GM12878 (cell line): ENCODE measurements around the gene CHRM4. TPM values are rescaled to one million over a fixed set of nuclear protein-coding genes. Genes with fewer than 3 reads are reported as not detected.
"Not testable (repeated sequence)": the region's sequence is repeated elsewhere in the genome, so short reads cannot be mapped to it uniquely, and the experiment has no call there.

Experiments
- ATAC-seq: fragments of 200-7000 bp; cut with Tn5 transposase; 3 replicates; pipeline ENCODE4 v1.9.1; 2020; ENCODE audit warnings: mild to moderate bottlenecking, moderate library complexity
- BruUV-seq: library from RNA; stranded (reverse); fragments of 400-500 nt; replicated peaks from 2 replicates; lab custom pipeline; 2021; lab: Mats Ljungman, UMichigan
- CTCF ChIA-PET: fragments of 300-600 bp; sonication (Branson Sonifier 250); formaldehyde crosslinking; extraction: SDS; loops from one replicate; lab custom pipeline; 2021; ENCODE audit warnings: inconsistent platforms; lab: Yijun Ruan, JAX
- POLR2A ChIA-PET: fragments of 350-600 bp; formaldehyde crosslinking; extraction: SDS; loops from one replicate; lab custom pipeline; 2021; ENCODE audit warnings: inconsistent platforms; lab: Charles Lee
- RAD21 ChIA-PET: fragments of 300-600 bp; sonication (Branson Sonifier 250); formaldehyde crosslinking; loops from one replicate; lab custom pipeline; 2023; ENCODE audit warnings: antibody characterized with exemption; ENCODE audit not compliant: unreplicated experiment; lab: Charles Lee
- SMC1A ChIA-PET: fragments of 300-600 bp; sonication (Branson Sonifier 250); formaldehyde crosslinking; loops from one replicate; lab custom pipeline; 2023; ENCODE audit not compliant: unreplicated experiment, uncharacterized antibody; lab: Charles Lee
- DNase-seq: peaks from one replicate; pipeline ENCODE4 v3.0.0-alpha.2; 2011; ENCODE audit warnings: low read depth, low spot score
- FAIRE-seq: peaks from 3 replicates; lab custom pipeline; 2011; peaks lifted over from hg19 to GRCh38; lab: Jason Lieb, UNC
- H2AFZ ChIP-seq: 2 replicates; pipeline ENCODE4 v1.6.0; 2011; ENCODE audit warnings: low read depth, low read length, control low read depth; ENCODE audit not compliant: control insufficient read depth
- H3K27ac ChIP-seq: 2 replicates; pipeline ENCODE4 v1.5.1; 2011; ENCODE audit warnings: control low read depth; ENCODE audit not compliant: control insufficient read depth, insufficient read depth
- H3K27me3 ChIP-seq, 2 experiments: replicated peaks in 1 of 2; 2 replicates each; pipeline versions ENCODE4 v1.6.0 to v1.6.1; 2011; ENCODE audit warnings: low read length in 1 of 2; ENCODE audit not compliant: control insufficient read depth in 2 of 2, insufficient read depth in 2 of 2
- H3K36me3 ChIP-seq, 2 experiments: 2 replicates each; pipeline ENCODE4 v1.5.1; 2011; ENCODE audit warnings: low read length in 1 of 2; ENCODE audit not compliant: control insufficient read depth in 2 of 2, insufficient read depth in 2 of 2
- H3K4me1 ChIP-seq: 2 replicates; pipeline ENCODE4 v1.6.1; 2011; ENCODE audit warnings: mild to moderate bottlenecking, low read length, moderate library complexity, mixed read lengths; ENCODE audit not compliant: control insufficient read depth, insufficient read depth
- H3K4me2 ChIP-seq: 2 replicates; pipeline ENCODE4 v1.6.0; 2011; ENCODE audit warnings: control low read depth; ENCODE audit not compliant: control insufficient read depth, insufficient read depth
- H3K4me3 ChIP-seq: fragments of 200-600 bp; sonication (generic); 2 replicates; pipeline ENCODE4 v1.5.1; 2016
- H3K79me2 ChIP-seq: 2 replicates; pipeline ENCODE4 v1.6.0; 2011; ENCODE audit warnings: low read length; ENCODE audit not compliant: control insufficient read depth, insufficient read depth
- H3K9ac ChIP-seq: 2 replicates; pipeline ENCODE4 v1.8.0; 2011; ENCODE audit warnings: low read length, control low read depth, mixed read lengths; ENCODE audit not compliant: control insufficient read depth, insufficient read depth
- H3K9me3 ChIP-seq: replicated peaks from 3 replicates; pipeline ENCODE4 v1.5.1; 2011; ENCODE audit warnings: mild to moderate bottlenecking, low read length; ENCODE audit not compliant: control insufficient read depth, insufficient read depth
- H4K20me1 ChIP-seq: 2 replicates; pipeline ENCODE4 v1.6.0; 2011; ENCODE audit not compliant: control insufficient read depth, insufficient read depth
- CREB1 ChIP-seq: IDR thresholded peaks from 2 replicates; pipeline ENCODE4 v1.6.1; 2012; ENCODE audit warnings: low read depth, mild to moderate bottlenecking, inconsistent platforms
- TCF3 ChIP-seq: IDR thresholded peaks from 2 replicates; pipeline ENCODE4 v1.6.1; 2012; ENCODE audit warnings: low read depth, mild to moderate bottlenecking, low read length, borderline replicate concordance; ENCODE audit not compliant: insufficient read depth
- ZNF24 ChIP-seq: fragments of 450-650 bp; IDR thresholded peaks from 2 replicates; pipeline ENCODE4 v1.6.1; 2017; ENCODE audit warnings: antibody characterized with exemption, mild to moderate bottlenecking
- WGBS: methylation state at CpG from one replicate; pipeline ENCODE4 v1.1.6; 2016; ENCODE audit warnings: low lambda C conversion rate; ENCODE audit not compliant: insufficient replicate concordance, insufficient coverage; ENCODE audit errors: missing lambda C conversion rate; 5-methylcytosine and 5-hydroxymethylcytosine counted together
- in situ Hi-C: fragments of 300-500 bp; cut with MboI; formaldehyde crosslinking; loops from 9 replicates; pipeline ENCODE4 v1.14.3; 2018; ENCODE audit warnings: mixed read lengths
- intact Hi-C: fragments of 100-400 bp; cut with micrococcal nuclease; formaldehyde crosslinking; loops from one replicate; pipeline ENCODE4 v1.14.2; 2022; ENCODE audit not compliant: unreplicated experiment
- polyA plus RNA-seq, 11 experiments: library from polyadenylated mRNA; depleted of rRNA in 4 of 11; unstranded in 6 of 11; stranded (reverse) in 5 of 11; fragments of >200 nt; fragmentation: Nextera tagmentation in 4 of 11; fragmentation: Illumina TruSeq in 1 of 11; extraction: Ambion mirVana in 4 of 11; extraction: Trizol in 1 of 11; gene quantifications; 1 replicate in 1 of 11; 2 replicates in 10 of 11; pipeline versions ENCODE4 v1.2.1 to v1.2.3, GENCODE V29; 2011 to 2016; ENCODE audit warnings: inconsistent platforms in 2 of 11, missing spikeins in 2 of 11, low read depth in 1 of 11
- total RNA-seq, 4 experiments: library from RNA; depleted of rRNA in 3 of 4; stranded (reverse); fragments of >200 nt in 3 of 4; fragmentation: Illumina TruSeq in 1 of 4; extraction: Trizol in 1 of 4; gene quantifications; 2 replicates each; pipeline versions ENCODE4 v1.2.1 to v1.2.3, GENCODE V29; 2013 to 2021
- TF ChIP-seq, protein P1 (sequence below): fragments of 450-650 bp; conservative IDR thresholded peaks from 2 replicates; pipeline ENCODE4 v1.6.1; 2017; ENCODE audit warnings: mild to moderate bottlenecking, moderate library complexity
- TF ChIP-seq, protein P2 (sequence below): IDR thresholded peaks from 2 replicates; pipeline ENCODE4 v1.6.1; 2012; ENCODE audit warnings: low read depth, low read length, improper control_type of control experiment

The CHRM4 gene
- total and polyA plus RNA-seq, 10 of the 15 experiments (the other 5 are each of a cell fraction or from before 2014, with no cell fraction given), result 0.12 to 0.23 (median 0.13) TPM; not detected in 7

DNA sequence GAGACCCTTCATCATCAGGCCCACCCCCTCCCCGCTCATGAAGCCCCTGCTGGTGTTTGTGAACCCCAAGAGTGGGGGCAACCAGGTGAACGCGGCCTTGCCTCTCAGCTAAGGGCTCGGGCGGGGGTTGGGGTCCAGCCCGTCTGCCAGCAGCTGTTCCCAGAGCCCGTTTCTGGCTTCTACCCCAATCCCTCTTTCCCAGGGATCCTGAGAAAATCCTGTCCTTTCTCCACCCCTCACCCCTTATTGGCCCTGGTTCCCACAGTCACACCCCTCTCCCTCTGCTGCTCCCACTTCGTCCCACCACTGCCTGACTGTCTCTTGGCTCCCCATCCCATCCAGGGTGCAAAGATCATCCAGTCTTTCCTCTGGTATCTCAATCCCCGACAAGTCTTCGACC, 19.5 kb downstream of the CHRM4 start (continued):
- no peak for TF ChIP-seq ZNF24
- TF ChIP-seq TCF3, result no peak
- TF ChIP-seq, protein P1, sequence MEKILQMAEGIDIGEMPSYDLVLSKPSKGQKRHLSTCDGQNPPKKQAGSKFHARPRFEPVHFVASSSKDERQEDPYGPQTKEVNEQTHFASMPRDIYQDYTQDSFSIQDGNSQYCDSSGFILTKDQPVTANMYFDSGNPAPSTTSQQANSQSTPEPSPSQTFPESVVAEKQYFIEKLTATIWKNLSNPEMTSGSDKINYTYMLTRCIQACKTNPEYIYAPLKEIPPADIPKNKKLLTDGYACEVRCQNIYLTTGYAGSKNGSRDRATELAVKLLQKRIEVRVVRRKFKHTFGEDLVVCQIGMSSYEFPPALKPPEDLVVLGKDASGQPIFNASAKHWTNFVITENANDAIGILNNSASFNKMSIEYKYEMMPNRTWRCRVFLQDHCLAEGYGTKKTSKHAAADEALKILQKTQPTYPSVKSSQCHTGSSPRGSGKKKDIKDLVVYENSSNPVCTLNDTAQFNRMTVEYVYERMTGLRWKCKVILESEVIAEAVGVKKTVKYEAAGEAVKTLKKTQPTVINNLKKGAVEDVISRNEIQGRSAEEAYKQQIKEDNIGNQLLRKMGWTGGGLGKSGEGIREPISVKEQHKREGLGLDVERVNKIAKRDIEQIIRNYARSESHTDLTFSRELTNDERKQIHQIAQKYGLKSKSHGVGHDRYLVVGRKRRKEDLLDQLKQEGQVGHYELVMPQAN, result no peak
- TF ChIP-seq CREB1, result no peak
- TF ChIP-seq, protein P2, sequence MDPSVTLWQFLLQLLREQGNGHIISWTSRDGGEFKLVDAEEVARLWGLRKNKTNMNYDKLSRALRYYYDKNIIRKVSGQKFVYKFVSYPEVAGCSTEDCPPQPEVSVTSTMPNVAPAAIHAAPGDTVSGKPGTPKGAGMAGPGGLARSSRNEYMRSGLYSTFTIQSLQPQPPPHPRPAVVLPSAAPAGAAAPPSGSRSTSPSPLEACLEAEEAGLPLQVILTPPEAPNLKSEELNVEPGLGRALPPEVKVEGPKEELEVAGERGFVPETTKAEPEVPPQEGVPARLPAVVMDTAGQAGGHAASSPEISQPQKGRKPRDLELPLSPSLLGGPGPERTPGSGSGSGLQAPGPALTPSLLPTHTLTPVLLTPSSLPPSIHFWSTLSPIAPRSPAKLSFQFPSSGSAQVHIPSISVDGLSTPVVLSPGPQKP, result no peak

DNA sequence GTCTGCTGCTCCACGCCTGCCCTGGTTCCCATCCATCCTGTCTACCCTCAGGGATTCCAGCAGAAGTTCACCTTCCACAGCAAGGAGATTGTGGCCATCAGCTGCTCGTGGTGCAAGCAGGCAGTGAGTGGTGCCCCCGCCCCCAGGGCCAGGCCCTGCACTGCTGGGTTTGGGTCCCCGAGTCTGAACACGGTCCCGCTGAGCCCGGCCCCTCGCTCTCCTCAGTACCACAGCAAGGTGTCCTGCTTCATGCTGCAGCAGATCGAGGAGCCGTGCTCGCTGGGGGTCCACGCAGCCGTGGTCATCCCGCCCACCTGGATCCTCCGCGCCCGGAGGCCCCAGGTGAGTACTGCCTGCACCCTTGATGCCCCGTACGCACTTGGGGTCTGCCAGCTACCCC, 20.3 kb downstream of the CHRM4 start:
- SMC1A ChIA-PET, result interaction anchor here (0.8 kb wide), 1 partner anchor 18 kb away, joined by 3 read pairs; no protein-coding TSS in a partner anchor
- H3K4me1 ChIP-seq, result not testable (repeated sequence)

More for the DNA sequence above, 20.3 kb downstream of the CHRM4 start:
- 88% methylated on average over 19 of the region's 19 CpGs for WGBS
- H3K79me2 ChIP-seq, BruUV-seq, H3K27ac ChIP-seq, ATAC-seq, H3K9me3 ChIP-seq, FAIRE-seq, H3K4me2 ChIP-seq, H4K20me1 ChIP-seq, RAD21 ChIA-PET, H3K27me3 ChIP-seq, H3K4me3 ChIP-seq, POLR2A ChIA-PET, intact Hi-C loops, in situ Hi-C loops, H3K9ac ChIP-seq, DNase-seq, H2AFZ ChIP-seq: not testable (repeated sequence)
- H3K36me3 ChIP-seq, result peaks cover 9 to 34% of the 10 kb centered on the region in 2 experiments; a peak in 3 of 4 replicates
- CTCF ChIA-PET, result interaction anchor here (1.3 to 15.2 kb wide), 2 partner anchors 18 to 20 kb away, joined by 3 to 423 read pairs; partner anchors contain the start of gene DGKZ
